GM19035 (cell line): ENCODE results near the gene ABCF3.

Source experiments
- ATAC-seq: cut with Tn5 transposase; IDR thresholded peaks from one replicate; pipeline ENCODE4 v1.9.1; 2021; ENCODE audit not compliant: unreplicated experiment

ABCF3 gene

DNA sequence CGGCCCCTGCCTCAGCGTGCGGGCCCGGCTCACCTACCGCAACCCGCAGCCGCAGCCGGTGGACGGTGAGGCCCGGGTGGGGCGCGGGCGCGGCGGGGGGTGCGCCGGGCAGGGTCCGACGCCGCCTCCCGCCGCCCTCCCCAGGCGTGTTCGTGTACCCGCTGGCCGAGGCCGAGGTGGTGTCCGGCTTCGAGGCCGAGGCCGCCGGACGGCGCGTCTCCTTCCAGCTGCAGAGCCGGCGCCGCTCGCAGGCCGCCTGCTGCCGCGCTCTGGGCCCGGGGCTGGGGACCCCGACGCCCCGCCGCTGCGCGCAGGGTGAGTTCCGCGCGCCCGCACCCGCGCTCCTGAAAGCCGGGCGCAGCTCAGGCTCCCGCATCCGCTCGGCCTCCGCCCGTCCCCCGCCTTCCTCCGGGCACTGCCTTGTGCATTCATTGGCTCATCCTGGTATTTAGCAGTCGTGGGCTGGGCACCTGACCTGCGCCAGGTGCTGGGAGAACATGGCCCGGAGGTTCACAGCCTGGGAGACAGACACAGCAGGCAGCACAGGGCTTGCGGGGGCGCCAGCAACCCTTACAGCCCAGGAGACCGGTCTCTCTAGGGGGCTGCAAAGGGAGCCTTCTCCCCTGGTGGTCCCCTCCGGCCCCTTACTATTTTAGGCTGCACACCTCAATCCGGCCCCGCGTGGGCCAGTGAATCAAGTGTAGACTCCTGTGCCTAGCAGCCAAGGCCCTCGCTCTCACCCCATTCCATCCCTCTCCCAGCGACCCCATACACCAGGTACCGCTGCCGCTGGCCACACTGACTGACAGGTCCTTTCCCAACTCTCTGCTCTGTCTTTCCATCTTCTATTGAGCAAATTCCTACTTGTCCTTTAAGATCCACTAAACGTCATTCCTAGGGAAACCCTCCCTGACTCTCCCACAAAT lies 44.9 kb downstream of the ABCF3 start:
- ATAC-seq, result no peak

DNA sequence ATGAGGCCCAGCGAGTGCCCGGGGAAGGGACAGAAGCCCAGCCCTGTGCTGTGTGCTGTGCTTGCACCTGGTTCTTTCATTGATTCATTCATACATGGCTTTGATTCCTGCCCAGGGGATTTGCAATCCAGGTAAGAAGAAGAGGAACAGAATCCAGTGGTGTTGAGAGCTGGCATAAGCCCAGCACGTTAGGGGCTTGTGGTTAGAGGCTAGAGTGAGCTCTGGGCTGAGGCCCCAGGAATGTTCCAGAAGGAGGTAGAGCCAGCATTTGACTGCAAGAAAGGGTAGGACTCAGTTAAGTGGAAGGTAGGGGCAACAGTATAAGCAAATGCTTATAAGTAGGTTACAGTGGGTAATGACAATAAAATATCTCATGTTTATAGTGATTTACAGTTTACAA lies 45.7 kb downstream of the ABCF3 start:
- ATAC-seq, result no peak

DNA sequence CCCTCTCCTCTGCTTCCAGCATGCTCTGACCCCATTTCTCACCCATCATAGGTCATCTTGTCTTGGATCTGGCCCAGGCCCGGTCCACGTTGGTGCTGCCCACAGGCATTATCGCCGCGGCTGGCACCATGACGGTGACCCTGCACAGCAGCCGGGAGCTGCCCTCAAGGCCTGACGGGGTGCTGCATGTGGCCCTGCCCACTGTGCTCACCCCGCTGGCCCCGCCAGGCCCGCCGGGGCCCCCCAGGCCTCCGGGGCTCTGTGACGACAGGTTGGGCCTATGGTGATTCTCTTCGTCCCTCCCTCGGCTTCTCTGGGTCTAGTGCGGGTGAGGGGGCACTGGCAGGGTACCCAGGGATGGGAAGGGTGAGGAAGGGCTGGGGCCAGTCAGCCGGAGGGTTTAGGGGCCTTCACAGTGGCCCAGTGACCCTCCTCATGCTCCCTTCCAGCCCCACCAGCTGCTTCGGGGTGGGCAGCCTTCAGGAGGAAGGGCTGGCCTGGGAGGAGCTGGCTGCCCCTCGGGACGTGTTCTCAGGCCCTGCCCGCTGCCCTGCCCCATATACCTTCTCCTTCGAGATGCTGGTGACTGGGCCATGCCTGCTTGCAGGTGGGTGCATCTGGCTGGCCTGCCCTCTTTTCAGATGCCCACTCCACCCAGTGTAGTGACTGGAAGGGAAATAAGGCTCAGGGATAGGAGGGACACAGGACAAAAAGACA lies 47.3 kb downstream of the ABCF3 start:
- ATAC-seq, result no peak

DNA sequence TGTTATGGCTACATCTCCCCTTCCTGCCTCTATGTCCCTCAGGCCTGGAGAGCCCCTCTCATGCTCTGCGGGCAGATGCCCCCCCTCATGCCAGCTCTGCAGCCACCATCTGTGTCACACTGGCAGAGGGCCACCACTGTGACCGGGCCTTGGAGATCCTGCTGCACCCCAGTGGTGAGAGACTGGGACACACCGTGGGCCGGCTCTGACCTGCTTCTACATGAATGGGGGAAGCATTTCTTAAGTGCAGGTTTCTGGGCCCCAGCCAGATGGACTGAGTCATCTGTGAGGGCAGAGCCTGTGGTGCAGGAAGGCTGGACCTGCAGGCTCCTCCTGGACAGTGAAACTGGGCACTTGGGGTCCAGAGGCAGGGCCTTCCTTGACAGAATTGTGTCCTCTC lies 48.2 kb downstream of the ABCF3 start:
- ATAC-seq, result no peak

DNA sequence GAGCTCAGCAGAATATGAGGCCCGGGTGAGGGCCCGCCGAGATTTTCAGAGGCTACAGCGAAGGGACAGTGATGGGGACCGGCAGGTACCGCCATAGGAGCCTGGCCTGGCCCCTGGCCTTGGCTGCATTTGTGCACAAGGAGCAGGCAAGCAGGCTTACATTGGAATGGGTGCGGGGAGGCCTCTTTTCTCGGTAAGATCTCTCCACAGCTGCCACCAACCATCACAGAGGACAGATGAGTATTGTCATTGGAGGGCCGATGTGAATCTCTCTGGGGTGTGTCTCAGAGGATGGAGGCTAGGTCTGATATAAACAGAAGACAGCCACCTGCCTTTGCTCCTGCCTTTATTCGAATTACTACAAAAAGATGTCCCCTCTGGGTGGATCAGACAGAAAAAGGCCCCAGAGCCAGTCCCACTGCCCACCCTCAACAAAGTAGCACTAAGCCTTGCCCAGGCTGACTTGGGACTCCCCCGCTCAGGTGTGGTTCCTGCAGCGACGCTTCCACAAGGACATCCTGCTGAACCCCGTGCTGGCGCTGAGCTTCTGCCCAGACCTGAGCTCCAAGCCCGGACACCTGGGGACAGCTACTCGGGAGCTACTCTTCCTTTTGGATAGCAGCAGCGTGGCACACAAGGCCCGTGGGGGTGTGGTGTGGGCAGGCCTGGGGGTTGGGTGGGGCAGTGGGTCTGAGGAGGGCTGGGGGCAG lies 48.8 kb downstream of the ABCF3 start:
- no peak for ATAC-seq

DNA sequence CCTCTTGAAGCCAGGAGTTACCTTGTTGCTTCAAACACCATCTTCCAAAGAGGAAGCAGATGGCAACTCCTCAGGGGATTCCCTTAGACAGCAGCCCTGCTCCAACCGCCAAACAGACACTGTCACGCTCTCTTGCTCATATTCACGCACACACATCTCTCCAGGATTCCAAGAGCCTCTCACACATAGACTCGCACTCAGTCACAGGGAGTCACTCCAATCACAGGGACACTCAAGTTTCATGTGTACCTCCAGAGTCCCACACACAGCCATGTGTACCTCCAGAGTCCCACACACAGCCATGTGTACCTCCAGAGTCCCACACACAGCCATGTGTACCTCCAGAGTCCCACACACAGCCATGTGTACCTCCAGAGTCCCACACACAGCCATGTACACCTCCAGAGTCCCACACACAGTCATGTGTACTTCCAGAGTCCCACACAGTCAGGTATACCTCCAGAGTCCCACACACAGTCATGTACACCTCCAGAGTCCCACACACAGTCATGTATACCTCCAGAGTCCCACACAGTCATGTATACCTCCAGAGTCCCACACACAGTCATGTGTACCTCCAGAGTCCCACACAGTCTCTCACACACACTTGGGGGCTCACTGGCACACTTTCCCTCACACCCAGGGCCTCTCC lies 49.5 kb downstream of the ABCF3 start:
- ATAC-seq, result no peak

DNA sequence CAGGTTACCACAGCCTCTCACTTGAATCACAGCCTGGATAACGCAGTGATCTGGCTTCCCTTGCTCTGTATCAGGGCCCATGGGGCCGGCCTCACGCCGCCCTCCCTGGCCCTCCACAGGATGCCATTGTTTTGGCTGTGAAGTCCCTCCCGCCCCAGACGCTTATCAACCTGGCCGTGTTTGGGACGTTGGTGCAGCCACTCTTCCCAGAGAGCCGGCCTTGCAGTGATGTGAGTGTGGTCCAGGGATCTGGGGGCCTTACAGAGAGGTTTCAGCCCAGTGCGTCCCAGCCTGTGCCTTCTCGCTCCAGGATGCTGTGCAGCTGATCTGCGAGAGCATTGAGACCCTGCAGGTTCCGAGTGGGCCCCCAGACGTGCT lies 50.0 kb downstream of the ABCF3 start:
- no peak for ATAC-seq

DNA sequence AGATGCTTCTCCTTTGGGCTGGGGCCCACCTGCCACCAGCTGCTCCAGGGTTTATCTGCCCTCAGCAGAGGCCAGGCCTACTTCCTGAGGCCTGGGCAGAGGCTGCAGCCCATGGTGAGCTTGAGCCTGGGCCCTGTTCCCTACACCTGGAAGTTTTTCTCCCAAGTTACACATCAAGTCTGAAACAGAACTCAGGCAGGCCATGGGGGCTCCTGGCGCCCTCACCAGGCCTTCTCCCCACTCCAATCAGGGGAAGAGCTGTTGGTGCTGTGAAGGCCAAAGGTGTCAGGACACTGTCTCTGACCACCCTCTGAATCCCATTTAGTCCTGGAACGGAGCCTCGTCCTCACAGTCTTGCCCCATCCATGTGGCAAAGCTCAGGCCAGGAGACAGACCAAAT lies 50.6 kb downstream of the ABCF3 start:
- ATAC-seq, result no peak

DNA sequence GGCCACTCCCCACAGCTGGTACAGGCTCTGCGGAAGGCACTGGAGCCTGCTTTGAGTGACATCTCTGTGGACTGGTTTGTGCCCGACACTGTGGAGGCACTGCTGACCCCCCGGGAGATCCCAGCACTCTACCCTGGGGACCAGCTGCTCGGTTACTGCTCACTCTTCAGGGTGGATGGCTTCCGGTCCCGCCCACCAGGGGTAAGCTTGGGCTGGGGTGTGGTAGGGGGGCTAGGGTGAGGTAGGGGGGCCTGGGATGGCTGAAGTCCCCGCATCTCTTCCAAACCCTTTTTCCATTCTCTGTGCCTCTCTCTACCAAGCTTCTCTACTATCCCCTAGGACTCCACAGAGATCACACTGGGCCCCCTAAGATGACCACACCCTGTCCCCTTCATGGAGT lies 51.2 kb downstream of the ABCF3 start:
- ATAC-seq, result no peak

DNA sequence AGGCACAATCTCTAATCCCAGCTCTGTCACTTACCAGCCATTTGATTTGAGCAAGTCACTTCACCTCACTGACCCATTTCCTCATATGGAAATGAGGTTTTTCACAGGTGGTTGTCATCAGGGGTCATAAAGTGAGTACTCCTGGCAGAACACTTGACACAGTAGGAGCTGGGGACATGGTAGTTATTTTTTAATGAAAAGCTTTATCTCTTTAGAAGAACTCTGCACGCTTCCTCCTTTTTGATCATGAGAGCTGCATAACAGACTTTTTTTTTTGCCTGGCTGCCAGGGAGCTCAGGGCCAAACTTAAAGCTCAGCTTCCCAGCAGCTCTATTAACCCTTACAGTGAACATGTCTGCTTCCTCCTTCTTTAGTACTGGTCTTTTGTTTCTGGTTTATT lies 51.8 kb downstream of the ABCF3 start:
- no peak for ATAC-seq

DNA sequence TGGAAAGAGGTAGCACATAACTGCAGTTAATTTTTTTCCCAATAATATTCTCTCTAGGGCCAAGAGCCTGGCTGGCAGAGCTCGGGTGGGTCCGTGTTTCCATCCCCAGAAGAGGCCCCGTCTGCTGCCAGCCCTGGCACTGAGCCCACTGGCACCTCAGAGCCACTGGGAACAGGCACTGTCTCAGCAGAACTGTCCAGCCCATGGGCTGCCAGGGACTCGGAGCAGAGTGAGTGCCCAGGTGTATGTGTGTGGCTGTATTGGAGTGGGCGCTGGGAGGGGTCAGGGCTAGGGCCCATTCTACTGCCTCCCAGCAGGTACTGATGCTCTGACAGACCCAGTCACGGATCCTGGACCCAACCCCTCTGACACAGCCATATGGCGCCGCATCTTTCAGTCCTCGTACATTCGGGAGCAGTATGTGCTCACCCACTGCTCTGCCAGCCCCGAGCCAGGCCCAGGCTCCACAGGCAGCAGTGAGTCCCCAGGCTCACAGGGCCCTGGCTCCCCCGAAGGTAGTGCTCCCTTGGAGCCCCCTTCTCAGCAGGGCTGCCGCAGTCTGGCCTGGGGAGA lies 52.3 kb downstream of the ABCF3 start:
- no peak for ATAC-seq

DNA sequence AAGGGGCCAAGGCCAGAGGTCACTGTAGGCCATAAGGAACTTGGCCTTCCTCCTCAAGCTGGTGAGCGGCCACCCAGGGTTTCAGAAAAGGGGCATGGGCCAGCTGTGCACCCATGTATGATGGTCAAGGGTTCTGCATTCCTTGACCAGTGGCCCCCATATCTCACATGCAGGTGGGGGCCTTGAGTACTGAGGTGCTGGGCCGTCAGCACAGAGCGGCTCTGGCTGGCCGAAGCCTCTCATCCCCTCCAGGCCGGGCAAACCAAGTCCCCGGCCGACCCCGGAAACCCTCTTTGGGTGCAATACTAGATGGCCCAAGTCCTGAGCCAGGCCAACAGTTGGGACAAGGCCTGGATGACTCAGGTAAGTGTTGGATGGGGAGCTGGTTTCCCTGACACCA lies 53.2 kb downstream of the ABCF3 start:
- no peak for ATAC-seq

DNA sequence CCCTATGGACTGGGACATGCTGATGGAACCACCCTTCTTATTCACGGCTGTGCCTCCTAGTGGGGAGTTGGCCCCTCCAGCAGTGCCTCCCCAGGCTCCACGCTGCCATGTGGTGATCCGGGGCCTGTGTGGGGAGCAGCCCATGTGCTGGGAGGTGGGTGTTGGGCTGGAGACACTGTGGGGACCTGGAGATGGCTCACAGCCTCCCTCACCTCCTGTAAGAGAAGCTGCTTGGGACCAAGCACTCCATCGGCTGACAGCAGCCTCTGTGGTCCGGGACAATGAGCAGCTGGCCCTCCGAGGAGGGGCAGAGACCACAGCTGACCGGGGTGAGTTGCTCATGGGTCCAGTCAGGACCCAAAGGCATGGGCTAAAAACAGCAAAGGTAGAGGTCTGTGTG lies 53.7 kb downstream of the ABCF3 start:
- ATAC-seq, result no peak

DNA sequence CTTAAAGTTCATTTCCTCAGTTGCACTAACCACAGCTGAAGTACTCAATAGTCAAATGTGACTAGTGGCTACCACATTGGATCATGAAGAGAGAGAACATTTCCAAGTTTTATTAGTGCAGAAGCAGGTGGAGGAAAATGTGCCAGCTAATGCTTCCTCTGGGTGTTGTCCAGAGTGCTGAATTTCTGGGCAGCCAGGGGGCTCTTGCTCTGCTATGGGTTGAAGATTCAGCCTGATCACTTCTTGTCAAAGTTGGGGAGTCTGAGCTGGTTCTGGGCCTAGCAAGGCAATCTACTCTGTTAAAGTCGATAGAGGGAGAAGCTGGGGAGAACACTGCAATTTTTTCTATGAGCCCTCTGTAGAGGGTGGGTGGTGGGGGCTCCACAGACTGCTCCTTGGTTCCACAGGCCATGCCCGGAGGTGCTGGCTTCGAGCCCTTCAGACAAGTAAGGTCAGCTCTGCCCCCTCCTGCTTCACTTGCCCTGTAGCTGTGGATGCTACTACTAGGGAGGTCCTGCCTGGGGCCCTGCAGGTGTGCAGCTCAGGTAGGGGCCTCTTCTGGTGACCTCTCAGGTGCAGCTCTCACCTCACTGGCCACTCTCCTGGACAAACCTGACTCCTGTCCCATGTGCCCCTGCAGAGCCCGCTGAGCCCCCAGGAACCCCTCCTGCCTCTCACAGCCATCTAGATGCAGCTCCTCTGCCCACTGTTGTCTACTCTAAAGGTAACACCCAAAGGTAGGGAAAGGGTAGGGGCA lies 54.6 kb downstream of the ABCF3 start:
- no peak for ATAC-seq

DNA sequence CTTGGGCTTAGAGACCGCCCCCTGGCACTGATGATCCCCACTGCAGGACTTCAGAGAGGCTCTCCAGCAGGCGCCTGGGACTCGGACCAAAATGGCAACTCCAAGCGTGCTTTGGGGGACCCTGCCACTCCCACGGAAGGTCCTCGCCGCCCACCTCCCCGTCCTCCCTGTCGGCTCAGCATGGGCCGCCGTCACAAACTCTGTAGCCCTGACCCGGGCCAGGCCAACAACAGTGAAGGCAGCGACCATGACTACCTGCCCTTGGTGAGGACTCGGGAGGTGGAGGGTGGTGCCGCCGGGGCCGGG lies 55.1 kb downstream of the ABCF3 start:
- ATAC-seq, result no peak

DNA sequence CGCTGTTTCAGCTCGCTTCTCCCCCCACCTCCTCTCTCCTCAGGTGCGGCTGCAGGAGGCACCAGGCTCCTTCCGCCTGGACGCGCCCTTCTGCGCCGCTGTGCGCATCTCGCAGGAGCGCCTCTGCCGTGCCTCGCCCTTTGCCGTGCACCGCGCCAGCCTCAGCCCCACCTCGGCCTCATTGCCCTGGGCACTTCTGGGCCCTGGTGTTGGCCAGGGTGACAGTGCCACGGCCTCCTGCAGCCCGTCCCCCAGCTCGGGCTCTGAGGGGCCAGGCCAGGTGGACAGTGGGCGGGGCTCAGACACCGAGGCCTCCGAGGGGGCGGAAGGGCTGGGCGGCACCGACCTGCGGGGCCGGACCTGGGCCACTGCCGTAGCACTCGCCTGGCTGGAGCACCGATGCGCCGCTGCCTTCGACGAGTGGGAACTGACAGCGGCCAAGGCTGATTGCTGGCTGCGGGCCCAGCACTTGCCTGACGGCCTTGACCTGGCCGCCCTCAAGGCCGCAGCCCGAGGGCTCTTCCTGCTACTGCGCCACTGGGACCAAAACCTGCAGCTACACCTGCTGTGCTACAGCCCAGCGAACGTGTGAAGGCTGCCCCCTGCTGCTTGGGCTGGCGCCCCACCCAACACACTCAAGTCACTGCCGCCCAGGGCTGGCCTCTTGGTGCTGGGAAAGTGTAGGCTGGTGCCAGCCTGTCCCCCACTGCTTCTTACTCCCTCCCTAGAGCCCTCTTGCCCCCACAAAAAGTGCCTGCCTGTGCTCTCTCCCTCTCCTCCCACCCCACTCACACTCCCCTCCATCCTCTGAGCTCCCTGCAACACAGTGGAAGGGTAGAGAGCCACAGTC lies 55.7 kb downstream of the ABCF3 start:
- no peak for ATAC-seq

DNA sequence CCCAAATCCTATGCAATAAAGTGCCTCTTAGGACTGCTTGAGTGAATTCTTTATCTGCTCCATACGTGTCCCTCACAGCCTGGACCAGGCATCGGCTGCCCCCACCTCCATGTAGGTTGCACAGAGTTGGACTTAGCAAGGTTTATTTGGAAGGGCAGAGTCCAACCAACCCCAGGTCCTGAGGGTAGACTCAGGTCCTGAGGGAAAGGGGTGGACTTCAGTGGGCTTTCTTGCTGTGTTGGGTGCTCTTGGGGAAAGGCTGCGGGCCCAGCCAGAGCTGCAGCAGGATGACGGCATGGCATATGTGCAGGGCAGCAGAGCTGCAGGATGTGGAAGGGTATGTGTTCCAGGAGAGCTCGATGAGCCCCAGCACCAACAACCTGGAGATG lies 56.3 kb downstream of the ABCF3 start:
- ATAC-seq, result no peak
